ENCODE data around the gene FAM3A. TPM values are rescaled to one million over a fixed set of nuclear protein-coding genes. Genes with fewer than 3 reads are reported as not detected.
A peak's percentile ranks its signal among the peaks of the same experiment; 100 is the strongest.

Gene FAM3A
- total and polyA plus RNA-seq, 9 of the 15 experiments (the other 6 are each of a cell fraction or from before 2014, with no cell fraction given) = 0.75 to 70.6 (median 27.0) TPM

DNA sequence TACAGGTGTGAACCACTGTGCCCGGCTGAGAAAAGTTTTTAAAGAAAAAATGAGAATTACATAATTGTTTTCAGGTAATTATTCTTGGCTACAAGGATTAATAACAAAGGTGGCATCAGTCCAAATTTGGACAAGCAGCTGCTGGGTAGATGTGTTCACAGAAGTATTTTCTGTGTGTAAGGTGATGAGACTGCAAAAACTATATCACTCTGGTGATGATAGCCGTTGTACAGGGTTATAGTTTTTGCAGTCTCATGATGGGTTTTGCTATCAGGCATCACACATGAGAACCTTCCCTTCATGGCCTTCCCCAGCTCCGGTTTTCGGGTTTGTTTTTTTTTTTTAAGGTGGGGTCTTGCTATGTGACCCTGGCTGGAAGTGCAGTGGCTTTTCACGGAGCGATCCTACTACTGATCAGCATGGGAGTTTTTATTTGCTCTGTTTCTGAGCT, 20.5 kb downstream of the FAM3A start (continued):
- TF ChIP-seq, protein P1, sequence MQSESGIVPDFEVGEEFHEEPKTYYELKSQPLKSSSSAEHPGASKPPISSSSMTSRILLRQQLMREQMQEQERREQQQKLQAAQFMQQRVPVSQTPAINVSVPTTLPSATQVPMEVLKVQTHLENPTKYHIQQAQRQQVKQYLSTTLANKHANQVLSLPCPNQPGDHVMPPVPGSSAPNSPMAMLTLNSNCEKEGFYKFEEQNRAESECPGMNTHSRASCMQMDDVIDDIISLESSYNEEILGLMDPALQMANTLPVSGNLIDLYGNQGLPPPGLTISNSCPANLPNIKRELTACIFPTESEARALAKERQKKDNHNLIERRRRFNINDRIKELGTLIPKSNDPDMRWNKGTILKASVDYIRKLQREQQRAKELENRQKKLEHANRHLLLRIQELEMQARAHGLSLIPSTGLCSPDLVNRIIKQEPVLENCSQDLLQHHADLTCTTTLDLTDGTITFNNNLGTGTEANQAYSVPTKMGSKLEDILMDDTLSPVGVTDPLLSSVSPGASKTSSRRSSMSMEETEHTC (IDR thresholded peaks at IDR 0.05) = no peak
- TF ChIP-seq ESRRB (CRISPR knock-in tag; IDR thresholded peaks at IDR 0.05; ENCODE audit: borderline replicate concordance) (no peak), BMI1 (IDR thresholded peaks at IDR 0.05; ENCODE audit: low read length) (no peak), SIN3B (IDR thresholded peaks at IDR 0.05; ENCODE audit: low read depth) (no peak), HDAC3 (IDR thresholded peaks at IDR 0.05; ENCODE audit: borderline replicate concordance, partially characterized antibody) (peak; percentile 47), FOS (IDR thresholded peaks at IDR 0.05; ENCODE audit: extremely low read depth, insufficient read length) (no peak), ILK (tag; IDR thresholded peaks at IDR 0.05; ENCODE audit: borderline replicate concordance, low read depth) (no peak), ZNF707 (CRISPR knock-in tag; conservative IDR thresholded peaks at IDR 0.05) (no peak), ZNF134 (CRISPR knock-in tag; conservative IDR thresholded peaks at IDR 0.05) (no peak)
- TF ChIP-seq, protein P2, sequence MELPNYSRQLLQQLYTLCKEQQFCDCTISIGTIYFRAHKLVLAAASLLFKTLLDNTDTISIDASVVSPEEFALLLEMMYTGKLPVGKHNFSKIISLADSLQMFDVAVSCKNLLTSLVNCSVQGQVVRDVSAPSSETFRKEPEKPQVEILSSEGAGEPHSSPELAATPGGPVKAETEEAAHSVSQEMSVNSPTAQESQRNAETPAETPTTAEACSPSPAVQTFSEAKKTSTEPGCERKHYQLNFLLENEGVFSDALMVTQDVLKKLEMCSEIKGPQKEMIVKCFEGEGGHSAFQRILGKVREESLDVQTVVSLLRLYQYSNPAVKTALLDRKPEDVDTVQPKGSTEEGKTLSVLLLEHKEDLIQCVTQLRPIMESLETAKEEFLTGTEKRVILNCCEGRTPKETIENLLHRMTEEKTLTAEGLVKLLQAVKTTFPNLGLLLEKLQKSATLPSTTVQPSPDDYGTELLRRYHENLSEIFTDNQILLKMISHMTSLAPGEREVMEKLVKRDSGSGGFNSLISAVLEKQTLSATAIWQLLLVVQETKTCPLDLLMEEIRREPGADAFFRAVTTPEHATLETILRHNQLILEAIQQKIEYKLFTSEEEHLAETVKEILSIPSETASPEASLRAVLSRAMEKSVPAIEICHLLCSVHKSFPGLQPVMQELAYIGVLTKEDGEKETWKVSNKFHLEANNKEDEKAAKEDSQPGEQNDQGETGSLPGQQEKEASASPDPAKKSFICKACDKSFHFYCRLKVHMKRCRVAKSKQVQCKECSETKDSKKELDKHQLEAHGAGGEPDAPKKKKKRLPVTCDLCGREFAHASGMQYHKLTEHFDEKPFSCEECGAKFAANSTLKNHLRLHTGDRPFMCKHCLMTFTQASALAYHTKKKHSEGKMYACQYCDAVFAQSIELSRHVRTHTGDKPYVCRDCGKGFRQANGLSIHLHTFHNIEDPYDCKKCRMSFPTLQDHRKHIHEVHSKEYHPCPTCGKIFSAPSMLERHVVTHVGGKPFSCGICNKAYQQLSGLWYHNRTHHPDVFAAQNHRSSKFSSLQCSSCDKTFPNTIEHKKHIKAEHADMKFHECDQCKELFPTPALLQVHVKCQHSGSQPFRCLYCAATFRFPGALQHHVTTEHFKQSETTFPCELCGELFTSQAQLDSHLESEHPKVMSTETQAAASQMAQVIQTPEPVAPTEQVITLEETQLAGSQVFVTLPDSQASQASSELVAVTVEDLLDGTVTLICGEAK (IDR thresholded peaks at IDR 0.05) = no peak
- TF ChIP-seq, protein P2 (CRISPR knock-in tag; IDR thresholded peaks at IDR 0.05) = no peak
- TF ChIP-seq, protein P3, sequence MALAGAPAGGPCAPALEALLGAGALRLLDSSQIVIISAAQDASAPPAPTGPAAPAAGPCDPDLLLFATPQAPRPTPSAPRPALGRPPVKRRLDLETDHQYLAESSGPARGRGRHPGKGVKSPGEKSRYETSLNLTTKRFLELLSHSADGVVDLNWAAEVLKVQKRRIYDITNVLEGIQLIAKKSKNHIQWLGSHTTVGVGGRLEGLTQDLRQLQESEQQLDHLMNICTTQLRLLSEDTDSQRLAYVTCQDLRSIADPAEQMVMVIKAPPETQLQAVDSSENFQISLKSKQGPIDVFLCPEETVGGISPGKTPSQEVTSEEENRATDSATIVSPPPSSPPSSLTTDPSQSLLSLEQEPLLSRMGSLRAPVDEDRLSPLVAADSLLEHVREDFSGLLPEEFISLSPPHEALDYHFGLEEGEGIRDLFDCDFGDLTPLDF (CRISPR knock-in tag; IDR thresholded peaks at IDR 0.05) = no peak
- TF ChIP-seq, protein P4, sequence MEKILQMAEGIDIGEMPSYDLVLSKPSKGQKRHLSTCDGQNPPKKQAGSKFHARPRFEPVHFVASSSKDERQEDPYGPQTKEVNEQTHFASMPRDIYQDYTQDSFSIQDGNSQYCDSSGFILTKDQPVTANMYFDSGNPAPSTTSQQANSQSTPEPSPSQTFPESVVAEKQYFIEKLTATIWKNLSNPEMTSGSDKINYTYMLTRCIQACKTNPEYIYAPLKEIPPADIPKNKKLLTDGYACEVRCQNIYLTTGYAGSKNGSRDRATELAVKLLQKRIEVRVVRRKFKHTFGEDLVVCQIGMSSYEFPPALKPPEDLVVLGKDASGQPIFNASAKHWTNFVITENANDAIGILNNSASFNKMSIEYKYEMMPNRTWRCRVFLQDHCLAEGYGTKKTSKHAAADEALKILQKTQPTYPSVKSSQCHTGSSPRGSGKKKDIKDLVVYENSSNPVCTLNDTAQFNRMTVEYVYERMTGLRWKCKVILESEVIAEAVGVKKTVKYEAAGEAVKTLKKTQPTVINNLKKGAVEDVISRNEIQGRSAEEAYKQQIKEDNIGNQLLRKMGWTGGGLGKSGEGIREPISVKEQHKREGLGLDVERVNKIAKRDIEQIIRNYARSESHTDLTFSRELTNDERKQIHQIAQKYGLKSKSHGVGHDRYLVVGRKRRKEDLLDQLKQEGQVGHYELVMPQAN (IDR thresholded peaks at IDR 0.05; ENCODE audit: borderline replicate concordance) = no peak
- TF ChIP-seq, protein P5, sequence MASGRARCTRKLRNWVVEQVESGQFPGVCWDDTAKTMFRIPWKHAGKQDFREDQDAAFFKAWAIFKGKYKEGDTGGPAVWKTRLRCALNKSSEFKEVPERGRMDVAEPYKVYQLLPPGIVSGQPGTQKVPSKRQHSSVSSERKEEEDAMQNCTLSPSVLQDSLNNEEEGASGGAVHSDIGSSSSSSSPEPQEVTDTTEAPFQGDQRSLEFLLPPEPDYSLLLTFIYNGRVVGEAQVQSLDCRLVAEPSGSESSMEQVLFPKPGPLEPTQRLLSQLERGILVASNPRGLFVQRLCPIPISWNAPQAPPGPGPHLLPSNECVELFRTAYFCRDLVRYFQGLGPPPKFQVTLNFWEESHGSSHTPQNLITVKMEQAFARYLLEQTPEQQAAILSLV (tag; IDR thresholded peaks at IDR 0.05) = no peak
